Measurements from ENCODE around the gene MCOLN2. TPM values are rescaled to one million over a fixed set of nuclear protein-coding genes. Genes with fewer than 3 reads are reported as not detected.

MCOLN2 gene
- total RNA-seq, 1 experiment from 2014 or later = 11.3 TPM

DNA sequence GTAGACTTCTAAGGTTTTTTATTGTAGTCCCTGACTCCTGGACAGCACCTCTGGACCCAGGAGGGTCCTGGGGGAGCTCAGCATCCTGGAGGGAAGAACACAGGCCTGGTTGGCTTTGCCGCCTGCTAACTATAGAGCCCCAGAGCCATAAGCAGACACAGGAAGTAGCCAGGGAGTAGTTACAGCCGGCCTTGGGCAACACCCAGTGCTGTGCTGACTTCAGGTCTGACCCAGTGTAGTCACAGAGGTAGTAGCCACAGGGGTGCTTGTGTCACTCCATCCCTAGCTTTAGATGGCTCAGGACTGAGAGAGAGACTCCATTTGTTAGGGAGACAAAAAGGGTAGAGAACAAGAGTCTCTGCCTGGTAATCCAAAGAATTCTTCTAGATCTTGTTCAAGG is 21.9 kb downstream of the MCOLN2 start:
- no peaks in the 10 kb centered on the region for H3K36me3 ChIP-seq (ENCODE audit: control insufficient read depth in 1 of 2, insufficient read depth in 2 of 2, low read length in 2 of 2)
- TF ChIP-seq JUND (IDR thresholded peaks at IDR 0.05) = no peak
- no peak for TF ChIP-seq EZH2phosphoT487 (IDR thresholded peaks at IDR 0.05; ENCODE audit: borderline replicate concordance)
- TF ChIP-seq ZNF274 (IDR thresholded peaks at IDR 0.05; ENCODE audit: low read depth, low read length) = no peak
- TF ChIP-seq SRF (IDR thresholded peaks at IDR 0.05; ENCODE audit: low read depth) = no peak
- TF ChIP-seq CEBPB (IDR thresholded peaks at IDR 0.05; ENCODE audit: low read depth) = no peak
- TF ChIP-seq, protein P1, sequence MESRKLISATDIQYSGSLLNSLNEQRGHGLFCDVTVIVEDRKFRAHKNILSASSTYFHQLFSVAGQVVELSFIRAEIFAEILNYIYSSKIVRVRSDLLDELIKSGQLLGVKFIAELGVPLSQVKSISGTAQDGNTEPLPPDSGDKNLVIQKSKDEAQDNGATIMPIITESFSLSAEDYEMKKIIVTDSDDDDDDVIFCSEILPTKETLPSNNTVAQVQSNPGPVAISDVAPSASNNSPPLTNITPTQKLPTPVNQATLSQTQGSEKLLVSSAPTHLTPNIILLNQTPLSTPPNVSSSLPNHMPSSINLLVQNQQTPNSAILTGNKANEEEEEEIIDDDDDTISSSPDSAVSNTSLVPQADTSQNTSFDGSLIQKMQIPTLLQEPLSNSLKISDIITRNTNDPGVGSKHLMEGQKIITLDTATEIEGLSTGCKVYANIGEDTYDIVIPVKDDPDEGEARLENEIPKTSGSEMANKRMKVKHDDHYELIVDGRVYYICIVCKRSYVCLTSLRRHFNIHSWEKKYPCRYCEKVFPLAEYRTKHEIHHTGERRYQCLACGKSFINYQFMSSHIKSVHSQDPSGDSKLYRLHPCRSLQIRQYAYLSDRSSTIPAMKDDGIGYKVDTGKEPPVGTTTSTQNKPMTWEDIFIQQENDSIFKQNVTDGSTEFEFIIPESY (IDR thresholded peaks at IDR 0.05; ENCODE audit: extremely low read depth, insufficient replicate concordance, low read length) = no peak
- TF ChIP-seq FOSL1 (IDR thresholded peaks at IDR 0.05; ENCODE audit: low read depth) = no peak
- no peak for TF ChIP-seq ELF1 (IDR thresholded peaks at IDR 0.05; ENCODE audit: borderline replicate concordance, low read depth)
- no peak for TF ChIP-seq CBX3 (IDR thresholded peaks at IDR 0.05; ENCODE audit: low read depth)
- no peak for TF ChIP-seq POLR2AphosphoS5 (IDR thresholded peaks at IDR 0.05; ENCODE audit: low read depth, low read length)
- no peak for TF ChIP-seq RAD21 (IDR thresholded peaks at IDR 0.05; ENCODE audit: low read depth)
- TF ChIP-seq, protein P2, sequence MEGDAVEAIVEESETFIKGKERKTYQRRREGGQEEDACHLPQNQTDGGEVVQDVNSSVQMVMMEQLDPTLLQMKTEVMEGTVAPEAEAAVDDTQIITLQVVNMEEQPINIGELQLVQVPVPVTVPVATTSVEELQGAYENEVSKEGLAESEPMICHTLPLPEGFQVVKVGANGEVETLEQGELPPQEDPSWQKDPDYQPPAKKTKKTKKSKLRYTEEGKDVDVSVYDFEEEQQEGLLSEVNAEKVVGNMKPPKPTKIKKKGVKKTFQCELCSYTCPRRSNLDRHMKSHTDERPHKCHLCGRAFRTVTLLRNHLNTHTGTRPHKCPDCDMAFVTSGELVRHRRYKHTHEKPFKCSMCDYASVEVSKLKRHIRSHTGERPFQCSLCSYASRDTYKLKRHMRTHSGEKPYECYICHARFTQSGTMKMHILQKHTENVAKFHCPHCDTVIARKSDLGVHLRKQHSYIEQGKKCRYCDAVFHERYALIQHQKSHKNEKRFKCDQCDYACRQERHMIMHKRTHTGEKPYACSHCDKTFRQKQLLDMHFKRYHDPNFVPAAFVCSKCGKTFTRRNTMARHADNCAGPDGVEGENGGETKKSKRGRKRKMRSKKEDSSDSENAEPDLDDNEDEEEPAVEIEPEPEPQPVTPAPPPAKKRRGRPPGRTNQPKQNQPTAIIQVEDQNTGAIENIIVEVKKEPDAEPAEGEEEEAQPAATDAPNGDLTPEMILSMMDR (IDR thresholded peaks at IDR 0.05 in 2 of 3, conservative IDR thresholded peaks at IDR 0.05 in 1 of 3; ENCODE audit: borderline replicate concordance in 1 of 3, insufficient read depth in 1 of 3, low read depth in 2 of 3, low read length in 2 of 3) = no peak
- no peak for TF ChIP-seq SIN3A (IDR thresholded peaks at IDR 0.05; ENCODE audit: low read depth)
- TF ChIP-seq REST (IDR thresholded peaks at IDR 0.05; ENCODE audit: low read depth) = no peak
- no peak for TF ChIP-seq TCF7L2 (IDR thresholded peaks at IDR 0.05; ENCODE audit: borderline replicate concordance, extremely low read depth, insufficient read depth, insufficient read length)
- BruUV-seq (replicated peaks) = no TSS peak
- no peaks in the 10 kb centered on the region for H3K27me3 ChIP-seq (ENCODE audit: insufficient read depth, low read length)
- no peak overlapping the region for H3K27ac ChIP-seq (ENCODE audit: low read depth, low read length)
- no peaks in the 10 kb centered on the region for H3K4me1 ChIP-seq (ENCODE audit: control insufficient read depth in 1 of 2, insufficient read depth in 2 of 2, low read length in 2 of 2)
- H2AFZ ChIP-seq (ENCODE audit: low read depth, low read length, poor library complexity, severe bottlenecking) = no peak overlapping the region
- intact Hi-C loops (cut with micrococcal nuclease) = no loop called here
- no peak overlapping the region for H3K4me3 ChIP-seq (replicated peaks in 1 of 2; ENCODE audit: low read depth in 1 of 2, low read length in 2 of 2)
- 0 out of 4 replicates have a peak, but pooled peaks cover 0 to 3% of the 10 kb centered on the region in 2 experiments for H3K9me3 ChIP-seq (ENCODE audit: control insufficient read depth in 1 of 2, insufficient read depth in 1 of 2, low read depth in 1 of 2, low read length in 2 of 2)
- DNase-seq (ENCODE audit: low read depth, low spot score) = no peak
- ChIA-PET POLR2A (no interaction called here), CTCF (no interaction called here), RAD21 (ENCODE audit: low non-redundant PET in 1 of 2, low total read pairs in 2 of 2, uncharacterized antibody in 2 of 2, unreplicated experiment in 2 of 2) (no interaction called here)
- H3K9ac ChIP-seq (ENCODE audit: low read length) = no peak overlapping the region
- H4K20me1 ChIP-seq (ENCODE audit: insufficient read depth) = no peaks in the 10 kb centered on the region
- H3K9me2 ChIP-seq (ENCODE audit: insufficient read depth) = no peaks in the 10 kb centered on the region
- no peak for ATAC-seq
- no peaks in the 10 kb centered on the region for H3K79me2 ChIP-seq (ENCODE audit: insufficient read depth, low read length)
- H3K4me2 ChIP-seq (ENCODE audit: low read length) = no peak overlapping the region
